HepG2 (cell line): Measurements from ENCODE around the gene ATR. TPM values are rescaled to one million over a fixed set of nuclear protein-coding genes. Genes with fewer than 3 reads are reported as not detected.

Experiments
- ETV5 ChIP-seq: IDR thresholded peaks from 2 replicates; pipeline ENCODE4 v1.6.1; 2018; ENCODE audit warnings: missing biosample characterization, missing genetic modification reagents, inconsistent platforms, borderline replicate concordance
- FOXK2 ChIP-seq: fragments of 450-650 bp; IDR thresholded peaks from 2 replicates; pipeline ENCODE4 v1.6.1; 2016
- GATAD2A ChIP-seq: IDR thresholded peaks from 2 replicates; pipeline ENCODE4 v1.6.1; 2016
- GTF3A ChIP-seq: sonication (generic); formaldehyde crosslinking; conservative IDR thresholded peaks from 2 replicates; pipeline ENCODE4 v1.4.0; 2020; ENCODE audit warnings: mild to moderate bottlenecking, missing genetic modification reagents
- KLF13 ChIP-seq: sonication (generic); formaldehyde crosslinking; IDR thresholded peaks from 2 replicates; pipeline ENCODE4 v1.4.0; 2020; ENCODE audit warnings: mild to moderate bottlenecking, missing genetic modification reagents
- NKX3-1 ChIP-seq: sonication (generic); formaldehyde crosslinking; IDR thresholded peaks from 2 replicates; pipeline ENCODE4 v1.5.0; 2020; ENCODE audit warnings: missing genetic modification reagents
- ONECUT2 ChIP-seq: sonication (generic); formaldehyde crosslinking; IDR thresholded peaks from 2 replicates; pipeline ENCODE4 v1.4.0; 2020; ENCODE audit warnings: missing genetic modification reagents
- POGZ ChIP-seq: sonication (generic); formaldehyde crosslinking; IDR thresholded peaks from 2 replicates; pipeline ENCODE4 v1.4.0; 2020; ENCODE audit warnings: mild to moderate bottlenecking, missing genetic modification reagents
- POLR2AphosphoS5 ChIP-seq: IDR thresholded peaks from 2 replicates; pipeline ENCODE4 v1.6.1; 2012; ENCODE audit warnings: low read depth, low read length
- POLR2G ChIP-seq: fragments of 200-400 bp; formaldehyde crosslinking; IDR thresholded peaks from 2 replicates; pipeline ENCODE4 v1.6.1; 2018; ENCODE audit warnings: mild to moderate bottlenecking, low read depth, low read length, moderate library complexity
- PTBP1 ChIP-seq: fragments of 200-400 bp; formaldehyde crosslinking; IDR thresholded peaks from 2 replicates; pipeline ENCODE4 v1.6.1; 2018; ENCODE audit warnings: low read length, low read depth; ENCODE audit not compliant: poor library complexity, severe bottlenecking
- SIN3B ChIP-seq: fragments of 150-350 bp; IDR thresholded peaks from 2 replicates; pipeline ENCODE4 v1.6.1; 2014; ENCODE audit warnings: low read length
- SOX6 ChIP-seq, 2 experiments: fragments of 450-650 bp in 1 of 2; sonication (generic) in 1 of 2; formaldehyde crosslinking in 1 of 2; IDR thresholded peaks; 2 replicates each; pipeline versions ENCODE4 v1.4.0 to v1.6.1; 2017 to 2020; ENCODE audit warnings: antibody characterized with exemption in 1 of 2, mild to moderate bottlenecking in 1 of 2, missing genetic modification reagents in 1 of 2
- ZBTB21 ChIP-seq: sonication (generic); formaldehyde crosslinking; IDR thresholded peaks from 2 replicates; pipeline ENCODE4 v1.4.0; 2020; ENCODE audit warnings: missing genetic modification reagents
- ZBTB39 ChIP-seq: sonication (generic); formaldehyde crosslinking; IDR thresholded peaks from 2 replicates; pipeline ENCODE4 v1.5.0; 2020; ENCODE audit warnings: missing genetic modification reagents
- ZFP36L1 ChIP-seq: sonication (generic); formaldehyde crosslinking; IDR thresholded peaks from 2 replicates; pipeline ENCODE4 v1.8.0; 2022; ENCODE audit warnings: mild to moderate bottlenecking, missing genetic modification reagents, moderate library complexity
- ZFY ChIP-seq: sonication (generic); formaldehyde crosslinking; IDR thresholded peaks from 2 replicates; pipeline ENCODE4 v1.4.0; 2020; ENCODE audit warnings: missing genetic modification reagents
- ZNF101 ChIP-seq: sonication (generic); formaldehyde crosslinking; IDR thresholded peaks from 2 replicates; pipeline ENCODE4 v1.4.0; 2020; ENCODE audit warnings: mild to moderate bottlenecking, low read depth, missing genetic modification reagents, borderline replicate concordance
- ZNF382 ChIP-seq: sonication (generic); formaldehyde crosslinking; IDR thresholded peaks from 2 replicates; pipeline ENCODE4 v1.5.0; 2020; ENCODE audit warnings: missing genetic modification reagents, mild to moderate bottlenecking, borderline replicate concordance
- ZNF564 ChIP-seq: sonication (generic); formaldehyde crosslinking; IDR thresholded peaks from 2 replicates; pipeline ENCODE4 v1.8.1; 2023; ENCODE audit warnings: mild to moderate bottlenecking, missing genetic modification reagents
- ZSCAN22 ChIP-seq: sonication (generic); formaldehyde crosslinking; IDR thresholded peaks from 2 replicates; pipeline ENCODE4 v1.4.0; 2020; ENCODE audit warnings: mild to moderate bottlenecking, missing genetic modification reagents
- polyA plus RNA-seq, 8 experiments: library from polyadenylated mRNA; depleted of rRNA in 3 of 8; stranded (reverse) in 7 of 8; unstranded in 1 of 8; fragments of >200 nt; fragmentation: Illumina TruSeq in 4 of 8; extraction: Trizol in 4 of 8; gene quantifications; 2 replicates each; pipeline versions ENCODE4 v1.2.1 to v1.2.3, GENCODE V29; 2011 to 2016; ENCODE audit warnings: low read depth in 4 of 8, missing spikeins in 1 of 8, mixed read lengths in 1 of 8; ENCODE audit not compliant: insufficient read depth in 1 of 8
- total RNA-seq, 5 experiments: library from RNA; depleted of rRNA; stranded (reverse); fragments of >200 nt; fragmentation: Illumina TruSeq; extraction: Trizol; gene quantifications; 2 replicates each; pipeline ENCODE4 v1.2.3, GENCODE V29; 2016; ENCODE audit warnings: low read depth in 1 of 5
- TF ChIP-seq, protein P1 (sequence below): IDR thresholded peaks from 2 replicates; pipeline ENCODE4 v1.6.1; 2016; ENCODE audit warnings: mild to moderate bottlenecking
- TF ChIP-seq, protein P2 (sequence below): IDR thresholded peaks from 2 replicates; pipeline ENCODE4 v1.6.1; 2016
- TF ChIP-seq, protein P3 (sequence below): IDR thresholded peaks from 2 replicates; pipeline ENCODE4 v1.6.1; 2016; ENCODE audit warnings: control low read depth

ATR gene
- total and polyA plus RNA-seq, 2 of the 13 experiments (the other 11 are each of a cell fraction or from before 2014, with no cell fraction given), result 6.6 to 17.0 TPM

DNA sequence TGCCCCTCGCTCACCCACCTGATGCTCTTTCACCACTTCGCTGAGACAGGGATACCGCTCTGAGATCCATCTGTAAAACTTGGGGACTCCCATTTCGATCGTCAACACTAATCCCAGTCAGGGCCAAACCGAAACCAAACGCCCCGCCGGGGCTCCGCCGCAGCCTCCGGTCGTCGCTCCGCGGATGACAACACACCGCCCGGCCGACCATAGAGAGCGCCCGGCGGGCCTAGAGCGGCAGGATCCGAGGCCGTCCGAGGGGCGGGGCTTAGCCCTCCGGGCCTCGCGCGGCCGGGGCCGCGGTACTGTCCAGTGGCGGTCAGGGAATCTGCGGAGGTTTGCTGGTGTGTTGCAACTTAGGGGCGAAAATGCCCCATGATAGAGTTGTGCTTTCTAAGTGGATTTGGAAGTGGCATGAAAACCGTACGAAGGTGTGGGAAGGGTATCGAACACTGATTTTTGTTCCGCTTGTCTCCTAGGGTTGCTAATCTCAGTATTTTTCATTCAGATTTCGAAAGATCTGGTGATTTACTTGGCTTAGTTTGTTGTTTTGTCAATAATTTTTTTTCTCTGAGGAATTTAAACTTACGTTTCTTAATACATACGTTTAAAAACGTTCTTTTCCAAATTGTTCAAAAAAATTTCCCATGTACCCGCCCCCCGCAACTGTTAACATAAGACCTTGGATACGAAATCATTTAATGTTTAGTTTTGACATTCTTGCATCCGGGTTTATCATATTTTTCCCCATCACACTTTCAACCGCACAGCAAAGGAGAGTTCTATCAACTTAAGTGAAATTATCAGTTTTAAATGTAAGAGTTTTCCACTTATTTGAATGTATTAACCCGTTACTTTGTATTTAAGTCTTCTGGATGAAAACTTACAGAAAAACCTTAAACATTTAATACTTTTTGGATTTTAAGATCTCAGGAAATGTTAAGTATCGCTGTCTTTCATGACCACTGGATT, 130.4 kb downstream of the ATR start, which contains the start of gene XRN1 (continued):
- TF ChIP-seq, protein P1, sequence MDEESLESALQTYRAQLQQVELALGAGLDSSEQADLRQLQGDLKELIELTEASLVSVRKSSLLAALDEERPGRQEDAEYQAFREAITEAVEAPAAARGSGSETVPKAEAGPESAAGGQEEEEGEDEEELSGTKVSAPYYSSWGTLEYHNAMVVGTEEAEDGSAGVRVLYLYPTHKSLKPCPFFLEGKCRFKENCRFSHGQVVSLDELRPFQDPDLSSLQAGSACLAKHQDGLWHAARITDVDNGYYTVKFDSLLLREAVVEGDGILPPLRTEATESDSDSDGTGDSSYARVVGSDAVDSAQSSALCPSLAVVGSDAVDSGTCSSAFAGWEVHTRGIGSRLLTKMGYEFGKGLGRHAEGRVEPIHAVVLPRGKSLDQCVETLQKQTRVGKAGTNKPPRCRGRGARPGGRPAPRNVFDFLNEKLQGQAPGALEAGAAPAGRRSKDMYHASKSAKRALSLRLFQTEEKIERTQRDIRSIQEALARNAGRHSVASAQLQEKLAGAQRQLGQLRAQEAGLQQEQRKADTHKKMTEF (CRISPR knock-in tag), result peak; percentile 76
- TF ChIP-seq ZNF101, result no peak
- TF ChIP-seq POGZ, result peak; percentile 93
- TF ChIP-seq ONECUT2 (CRISPR knock-in tag), result no peak
- TF ChIP-seq ZBTB21, result no peak
- TF ChIP-seq SOX6 (IDR thresholded peaks at IDR 0.05), result no peak
- peak; percentile 69 for TF ChIP-seq SOX6 (CRISPR knock-in tag; IDR thresholded peaks at IDR 0.05)
- TF ChIP-seq GATAD2A (CRISPR knock-in tag), result 0 out of 2 replicates have a peak, but pooled peaks have one; percentile 25
- TF ChIP-seq ZBTB39 (CRISPR knock-in tag), result no peak
- no peak for TF ChIP-seq PTBP1
- no peak for TF ChIP-seq ZNF382 (CRISPR knock-in tag)
- no peak for TF ChIP-seq ZSCAN22
- TF ChIP-seq, protein P2, sequence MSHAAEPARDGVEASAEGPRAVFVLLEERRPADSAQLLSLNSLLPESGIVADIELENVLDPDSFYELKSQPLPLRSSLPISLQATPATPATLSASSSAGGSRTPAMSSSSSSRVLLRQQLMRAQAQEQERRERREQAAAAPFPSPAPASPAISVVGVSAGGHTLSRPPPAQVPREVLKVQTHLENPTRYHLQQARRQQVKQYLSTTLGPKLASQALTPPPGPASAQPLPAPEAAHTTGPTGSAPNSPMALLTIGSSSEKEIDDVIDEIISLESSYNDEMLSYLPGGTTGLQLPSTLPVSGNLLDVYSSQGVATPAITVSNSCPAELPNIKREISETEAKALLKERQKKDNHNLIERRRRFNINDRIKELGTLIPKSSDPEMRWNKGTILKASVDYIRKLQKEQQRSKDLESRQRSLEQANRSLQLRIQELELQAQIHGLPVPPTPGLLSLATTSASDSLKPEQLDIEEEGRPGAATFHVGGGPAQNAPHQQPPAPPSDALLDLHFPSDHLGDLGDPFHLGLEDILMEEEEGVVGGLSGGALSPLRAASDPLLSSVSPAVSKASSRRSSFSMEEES, result no peak
- TF ChIP-seq ZFP36L1, result 0 out of 2 replicates have a peak, but pooled peaks have one; percentile 24
- peak; percentile 68 for TF ChIP-seq ETV5
- peak; percentile 91 for TF ChIP-seq POLR2AphosphoS5
- no peak for TF ChIP-seq ZNF564 (CRISPR knock-in tag)
- TF ChIP-seq, protein P3, sequence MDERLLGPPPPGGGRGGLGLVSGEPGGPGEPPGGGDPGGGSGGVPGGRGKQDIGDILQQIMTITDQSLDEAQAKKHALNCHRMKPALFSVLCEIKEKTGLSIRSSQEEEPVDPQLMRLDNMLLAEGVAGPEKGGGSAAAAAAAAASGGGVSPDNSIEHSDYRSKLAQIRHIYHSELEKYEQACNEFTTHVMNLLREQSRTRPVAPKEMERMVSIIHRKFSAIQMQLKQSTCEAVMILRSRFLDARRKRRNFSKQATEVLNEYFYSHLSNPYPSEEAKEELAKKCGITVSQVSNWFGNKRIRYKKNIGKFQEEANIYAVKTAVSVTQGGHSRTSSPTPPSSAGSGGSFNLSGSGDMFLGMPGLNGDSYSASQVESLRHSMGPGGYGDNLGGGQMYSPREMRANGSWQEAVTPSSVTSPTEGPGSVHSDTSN (CRISPR knock-in tag), result no peak
- no peak for TF ChIP-seq KLF13 (CRISPR knock-in tag)
- TF ChIP-seq FOXK2, result peak; percentile 61; the same call in 1 of the 2 replicates
- TF ChIP-seq NKX3-1, result peak; percentile 58; the same call in 1 of the 2 replicates
- peak; percentile 74; the same call in 1 of the 2 replicates for TF ChIP-seq SIN3B
- TF ChIP-seq POLR2G, result peak; percentile 96
- no peak for TF ChIP-seq GTF3A (CRISPR knock-in tag)
- TF ChIP-seq ZFY (CRISPR knock-in tag), result peak; percentile 83
